ENCODE results near the gene CDK5.
A peak's percentile ranks its signal among the peaks of the same experiment; 100 is the strongest.

CDK5 gene

DNA sequence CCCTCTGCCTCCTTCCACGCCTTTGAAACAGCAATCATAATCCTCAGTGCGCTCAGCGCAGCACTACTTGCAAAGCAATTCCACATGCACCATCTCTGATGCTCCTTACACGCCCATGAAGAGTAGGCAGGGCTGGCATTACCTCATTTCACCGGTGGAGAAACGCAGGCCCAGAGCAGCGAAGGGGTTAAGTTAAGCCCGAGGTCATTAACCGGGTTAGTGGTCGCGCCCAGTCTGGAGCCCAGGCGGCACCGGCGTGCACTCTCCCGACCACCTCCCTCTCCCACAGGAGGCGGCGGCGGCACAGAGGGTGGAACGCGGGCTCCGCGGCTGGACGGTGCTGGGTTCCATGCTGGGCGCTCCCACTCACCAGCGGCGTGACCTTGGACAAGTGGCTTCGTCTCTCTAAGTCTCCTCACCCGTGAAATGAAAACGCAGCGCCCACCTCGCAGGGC, 22.4 kb upstream of the CDK5 start:
- no peak for TF ChIP-seq FOXP2 (optimal IDR thresholded peaks at IDR 0.05; ENCODE audit: borderline replicate concordance, extremely low read depth, extremely low read length, insufficient read depth)
- peak; percentile 41; the same call in 1 of the 2 replicates for TF ChIP-seq SIN3A (IDR thresholded peaks at IDR 0.05; ENCODE audit: borderline replicate concordance, insufficient read depth, low read length)

GRCh38 chr7:151079199-151079910, 21.7 kb upstream of the CDK5 start:
- TF ChIP-seq FOXP2 (optimal IDR thresholded peaks at IDR 0.05; ENCODE audit: borderline replicate concordance, extremely low read depth, extremely low read length, insufficient read depth) (no peak), POLR2AphosphoS5 (IDR thresholded peaks at IDR 0.05; ENCODE audit: low read depth, low read length) (no peak; the same call in 1 of the 2 replicates), SIN3A (IDR thresholded peaks at IDR 0.05; ENCODE audit: borderline replicate concordance, insufficient read depth, low read length) (no peak), TAF1 (IDR thresholded peaks at IDR 0.05; ENCODE audit: borderline replicate concordance, insufficient read depth, low read length) (no peak), REST (IDR thresholded peaks at IDR 0.05; ENCODE audit: insufficient read depth in 1 of 2, low read depth in 2 of 2, low read length in 2 of 2) (no peak)

DNA sequence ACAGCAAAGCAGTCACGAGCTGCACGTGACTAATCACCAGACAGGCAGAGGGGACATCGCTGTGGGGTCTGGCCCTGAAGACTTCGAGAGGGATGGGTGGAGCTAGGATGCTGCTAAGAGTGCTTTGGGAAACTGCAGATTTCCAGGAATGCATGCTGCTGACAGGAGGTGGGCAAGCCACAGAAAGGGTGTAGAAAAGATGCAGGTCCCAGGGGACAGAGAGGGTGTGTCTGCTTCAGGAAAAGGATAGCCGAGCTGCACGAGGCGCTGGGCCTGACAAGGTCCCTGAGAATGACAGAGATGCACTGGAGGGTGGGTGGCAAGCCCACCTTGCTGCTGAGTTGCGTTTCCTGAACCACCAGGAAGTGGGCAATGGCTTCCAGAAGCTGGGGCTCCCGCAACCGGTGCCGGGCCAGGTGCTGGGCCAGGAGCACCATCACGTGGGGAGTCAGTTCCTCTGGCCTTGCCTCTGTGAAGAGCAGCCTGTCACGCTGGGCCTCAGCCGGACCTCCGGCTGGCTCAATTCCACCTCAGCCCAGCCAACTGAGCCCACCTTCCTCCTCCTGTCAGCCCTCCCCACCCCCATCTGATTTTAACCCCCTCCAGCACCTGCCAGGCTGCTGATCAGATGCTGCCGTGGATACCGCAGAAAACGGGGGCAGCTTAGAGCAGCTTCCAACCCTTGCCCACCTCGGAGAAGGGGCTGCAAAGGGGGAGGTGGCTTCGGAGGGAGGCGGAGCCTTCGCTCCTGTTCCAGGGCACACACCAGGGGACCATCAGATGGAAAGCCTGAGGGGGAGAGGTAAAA, 20.7 kb upstream of the CDK5 start:
- no peak; the same call in none of the 2 replicates for TF ChIP-seq POLR2AphosphoS5 (IDR thresholded peaks at IDR 0.05; ENCODE audit: low read depth, low read length)
- no peak for TF ChIP-seq REST (IDR thresholded peaks at IDR 0.05; ENCODE audit: insufficient read depth in 1 of 2, low read depth in 2 of 2, low read length in 2 of 2)
- TF ChIP-seq TAF1 (IDR thresholded peaks at IDR 0.05; ENCODE audit: borderline replicate concordance, insufficient read depth, low read length) = no peak
- TF ChIP-seq SIN3A (IDR thresholded peaks at IDR 0.05; ENCODE audit: borderline replicate concordance, insufficient read depth, low read length) = no peak
- no peak for TF ChIP-seq FOXP2 (optimal IDR thresholded peaks at IDR 0.05; ENCODE audit: borderline replicate concordance, extremely low read depth, extremely low read length, insufficient read depth)

- no peak for TF ChIP-seq SIN3A (IDR thresholded peaks at IDR 0.05; ENCODE audit: borderline replicate concordance, insufficient read depth, low read length)
- TF ChIP-seq POLR2AphosphoS5 (IDR thresholded peaks at IDR 0.05; ENCODE audit: low read depth, low read length) = 0 out of 2 replicates have a peak, but pooled peaks have one; percentile 15
These were observed 20.1 kb upstream of the CDK5 start for GRCh38 chr7:151077705-151078232.

DNA sequence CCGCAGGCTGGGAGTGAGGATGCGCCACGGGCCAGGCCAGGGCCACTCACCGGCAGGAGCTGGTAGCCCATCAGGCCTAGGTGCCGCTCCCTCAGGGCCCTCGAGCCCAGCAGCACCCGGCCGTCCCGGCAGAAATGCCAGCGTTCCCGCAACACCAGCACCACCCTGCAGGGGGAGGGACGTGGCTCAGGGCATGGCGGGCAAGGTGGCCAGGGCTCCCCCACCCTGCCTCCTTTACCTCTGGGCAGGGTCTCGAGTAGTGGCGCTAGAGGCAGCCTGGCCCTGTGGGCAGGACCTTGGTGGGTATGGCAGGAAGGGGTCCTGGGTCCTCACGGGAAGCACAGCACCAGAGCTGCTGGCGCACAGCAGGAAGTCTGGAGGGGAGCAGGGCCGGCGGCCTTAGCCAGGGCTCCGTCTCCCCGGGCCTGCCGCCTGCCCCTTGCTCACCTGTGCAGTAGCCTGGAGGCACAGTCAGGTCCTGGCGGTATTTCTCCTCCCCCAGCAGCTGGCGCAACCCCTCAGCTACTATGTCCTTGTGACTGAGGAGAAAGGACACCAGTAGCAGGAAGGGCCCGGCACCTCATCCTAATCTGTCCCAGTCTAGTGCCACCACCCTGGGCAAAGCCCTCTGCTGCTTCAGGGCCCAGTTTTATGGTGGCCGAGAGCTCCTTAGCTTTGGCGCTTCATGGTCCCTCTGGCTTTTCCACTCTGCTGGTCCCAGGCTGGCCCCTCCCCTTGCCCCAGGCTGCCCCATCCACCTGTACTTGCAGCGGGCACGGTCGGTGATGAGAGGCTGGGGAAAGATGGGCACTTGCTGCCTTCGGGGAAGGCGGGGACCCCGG, 19.4 kb upstream of the CDK5 start:
- TF ChIP-seq FOXP2 (optimal IDR thresholded peaks at IDR 0.05; ENCODE audit: borderline replicate concordance, extremely low read depth, extremely low read length, insufficient read depth) (no peak), POLR2AphosphoS5 (IDR thresholded peaks at IDR 0.05; ENCODE audit: low read depth, low read length) (peak; percentile 54; the same call in 1 of the 2 replicates), TAF1 (IDR thresholded peaks at IDR 0.05; ENCODE audit: borderline replicate concordance, insufficient read depth, low read length) (no peak), SIN3A (IDR thresholded peaks at IDR 0.05; ENCODE audit: borderline replicate concordance, insufficient read depth, low read length) (no peak), REST (IDR thresholded peaks at IDR 0.05; ENCODE audit: insufficient read depth in 1 of 2, low read depth in 2 of 2, low read length in 2 of 2) (no peak)
